ENCODE results near the gene COL19A1.

- TF ChIP-seq EZH2 (IDR thresholded peaks at IDR 0.05) = no peak
- TF ChIP-seq POLR2AphosphoS5 (IDR thresholded peaks at IDR 0.05; ENCODE audit: borderline replicate concordance, low read depth, low read length) = no peak
Observed at GRCh38 chr6:69846312-69846711, 20.0 kb upstream of the COL19A1 start.
